Measurements from ENCODE around the gene TTC17.
"Not testable (repeated sequence)": the region's sequence is repeated elsewhere in the genome, so short reads cannot be mapped to it uniquely, and the experiment has no call there.

Gene TTC17

GRCh38 chr11:43459246-43459645 is 100.5 kb downstream of the TTC17 start:
- no peak for DNase-seq (ENCODE audit: low spot score)

DNA sequence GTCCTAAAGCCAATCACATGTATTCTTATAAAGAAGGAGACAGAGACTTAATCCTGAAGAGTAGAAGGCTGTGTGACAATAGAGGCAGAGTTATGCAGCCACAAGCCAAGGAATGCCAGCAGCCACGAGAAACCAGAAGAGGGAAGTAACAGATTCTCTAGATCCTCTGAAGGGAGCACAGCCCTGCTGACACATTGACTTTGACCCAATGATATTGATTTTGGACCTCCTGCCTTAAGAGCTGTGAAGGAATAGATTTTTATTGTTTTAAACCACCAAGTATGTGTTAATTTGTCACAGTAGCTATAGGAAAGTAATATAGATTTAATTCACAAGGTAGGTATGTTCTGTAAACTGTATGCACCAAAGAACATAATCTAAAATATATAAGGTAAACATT is 103.6 kb downstream of the TTC17 start:
- no peak for DNase-seq (ENCODE audit: low spot score)

DNA sequence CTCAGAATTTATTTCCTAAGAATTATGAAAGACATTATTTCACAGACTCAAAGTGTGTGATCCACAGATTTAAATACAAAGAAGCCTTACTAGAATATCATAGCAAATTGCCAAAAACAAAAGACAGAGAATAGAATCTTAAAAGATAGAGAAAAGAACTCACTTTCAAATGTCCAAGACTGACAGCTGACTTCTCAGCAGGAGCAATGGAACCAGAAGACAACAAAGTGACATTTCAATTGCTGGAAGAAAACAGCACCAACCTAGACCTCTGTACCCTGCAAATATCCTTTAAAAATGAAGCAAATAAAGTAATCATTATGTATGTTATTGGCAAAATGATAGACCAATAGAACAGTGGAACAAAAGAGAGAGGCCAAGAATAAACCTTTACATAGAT is 109.2 kb downstream of the TTC17 start:
- DNase-seq (ENCODE audit: low spot score): no peak

DNA sequence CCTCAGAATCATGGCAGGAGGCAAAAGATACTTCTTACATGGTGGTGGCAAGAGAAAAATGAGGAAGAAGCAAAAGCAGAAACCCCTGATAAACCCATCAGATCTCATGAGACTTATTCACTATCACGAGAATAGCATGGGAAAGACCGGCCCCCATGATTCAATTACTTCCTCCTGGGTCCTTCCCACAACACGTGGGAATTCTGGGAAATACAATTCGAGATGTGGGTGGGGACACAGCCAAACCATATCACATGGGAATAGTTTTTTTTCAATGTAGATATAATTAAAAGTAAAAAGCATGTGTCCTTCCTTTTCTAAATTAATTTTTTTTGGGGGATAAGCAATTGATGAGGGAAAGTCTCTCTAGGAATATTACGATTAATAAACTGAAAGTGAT is 118.8 kb downstream of the TTC17 start:
- DNase-seq (ENCODE audit: low spot score): not testable (repeated sequence)

DNA sequence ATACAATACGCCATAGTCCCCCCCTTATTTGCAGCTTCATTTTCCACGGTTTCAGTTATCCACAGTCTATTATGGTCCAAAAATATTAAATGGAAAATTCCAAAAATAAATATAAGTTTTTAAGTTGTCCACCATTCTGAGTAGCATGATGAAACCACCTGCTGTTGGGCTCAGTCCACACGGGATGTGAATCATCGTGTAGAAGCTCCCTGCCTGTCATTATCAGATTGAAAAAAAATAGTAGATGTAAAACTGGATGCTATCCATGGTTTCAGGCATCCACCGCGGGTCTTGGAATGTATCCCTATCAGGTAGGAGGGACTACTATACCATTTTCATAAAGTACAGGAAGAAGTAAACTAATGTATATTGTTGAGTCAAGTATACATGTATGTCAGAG is 127.4 kb downstream of the TTC17 start:
- DNase-seq (ENCODE audit: low spot score): no peak

- DNase-seq (ENCODE audit: low spot score): no peak
These were observed 131.2 kb downstream of the TTC17 start for GRCh38 chr11:43489869-43490465.

GRCh38 chr11:43492701-43493100 is 134.0 kb downstream of the TTC17 start:
- DNase-seq (ENCODE audit: low spot score): no peak

- no peak for DNase-seq (ENCODE audit: low spot score)
These were observed 134.7 kb downstream of the TTC17 start for GRCh38 chr11:43493431-43493830.

DNA sequence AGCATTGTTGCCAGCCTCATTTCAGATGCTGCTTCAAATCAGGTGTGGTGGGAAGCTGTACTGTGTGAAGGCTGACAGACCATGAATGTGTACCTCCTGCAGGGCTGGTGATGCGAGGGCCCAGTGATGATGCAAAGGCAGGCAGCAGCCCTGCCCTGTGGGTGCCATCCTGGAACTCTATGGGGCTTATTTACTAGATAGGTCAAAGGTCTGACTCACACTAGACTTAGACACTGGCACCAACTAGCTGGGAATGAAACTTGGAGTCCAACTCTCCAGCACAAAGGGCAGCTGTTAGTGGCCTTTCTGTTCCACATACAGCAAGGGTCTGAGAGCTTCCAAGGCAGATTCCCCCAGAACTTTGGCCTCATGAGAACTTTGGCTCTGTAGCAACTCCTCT is 138.4 kb downstream of the TTC17 start:
- no peak for DNase-seq (ENCODE audit: low spot score)

- DNase-seq (ENCODE audit: low spot score): no peak
These were observed 139.8 kb downstream of the TTC17 start for GRCh38 chr11:43498561-43498960.

- no peak for DNase-seq (ENCODE audit: low spot score)
These were observed 144.7 kb downstream of the TTC17 start for GRCh38 chr11:43503417-43503816.

GRCh38 chr11:43504316-43504950 is 145.7 kb downstream of the TTC17 start:
- DNase-seq (ENCODE audit: low spot score): no peak

DNA sequence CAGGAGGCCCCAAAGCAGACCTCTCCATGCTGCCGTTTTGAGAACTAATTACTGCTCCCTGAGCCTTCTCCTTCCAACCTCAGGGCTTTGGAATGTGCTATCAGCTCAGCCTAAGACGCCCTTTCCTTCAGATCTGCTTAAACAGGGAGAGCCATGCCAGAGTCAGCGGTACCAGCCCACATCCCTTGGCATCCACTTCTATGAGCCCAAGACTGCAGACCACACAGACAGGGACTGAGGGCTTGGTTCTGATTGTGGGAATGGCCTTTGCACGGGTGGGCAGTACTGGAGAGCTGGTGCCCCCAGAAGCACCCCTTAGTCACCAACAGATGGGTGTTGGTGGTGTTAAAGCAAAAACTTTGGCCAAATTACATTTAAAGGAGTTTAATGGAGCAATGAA is 146.5 kb downstream of the TTC17 start:
- no peak for DNase-seq (ENCODE audit: low spot score)

DNA sequence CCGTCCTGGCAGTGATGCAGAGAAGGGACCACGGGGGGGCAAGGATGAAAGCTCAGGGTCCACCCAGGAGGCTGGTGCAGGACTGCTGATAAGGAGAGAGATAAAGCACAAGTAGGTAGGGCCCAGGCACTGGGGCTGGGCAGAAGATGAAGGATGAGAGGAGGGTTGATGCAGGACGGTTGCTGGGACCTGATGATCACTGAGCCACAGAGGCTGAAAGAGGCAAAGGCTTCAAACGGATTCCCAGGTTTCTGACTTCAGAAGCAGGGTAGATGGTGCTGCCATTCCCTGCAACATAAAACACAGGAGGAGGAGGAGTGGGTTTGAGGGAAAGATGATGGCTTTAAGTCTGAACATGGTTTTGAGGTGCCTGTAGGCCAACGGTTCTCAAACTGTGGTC is 148.5 kb downstream of the TTC17 start:
- no peak for DNase-seq (ENCODE audit: low spot score)

- DNase-seq (ENCODE audit: low spot score): no peak
These were observed 149.8 kb downstream of the TTC17 start for GRCh38 chr11:43508511-43508918.

GRCh38 chr11:43511959-43512358 is 153.2 kb downstream of the TTC17 start:
- no peak for DNase-seq (ENCODE audit: low spot score)

GRCh38 chr11:43515090-43515489 is 156.4 kb downstream of the TTC17 start:
- no peak for DNase-seq (ENCODE audit: low spot score)

DNA sequence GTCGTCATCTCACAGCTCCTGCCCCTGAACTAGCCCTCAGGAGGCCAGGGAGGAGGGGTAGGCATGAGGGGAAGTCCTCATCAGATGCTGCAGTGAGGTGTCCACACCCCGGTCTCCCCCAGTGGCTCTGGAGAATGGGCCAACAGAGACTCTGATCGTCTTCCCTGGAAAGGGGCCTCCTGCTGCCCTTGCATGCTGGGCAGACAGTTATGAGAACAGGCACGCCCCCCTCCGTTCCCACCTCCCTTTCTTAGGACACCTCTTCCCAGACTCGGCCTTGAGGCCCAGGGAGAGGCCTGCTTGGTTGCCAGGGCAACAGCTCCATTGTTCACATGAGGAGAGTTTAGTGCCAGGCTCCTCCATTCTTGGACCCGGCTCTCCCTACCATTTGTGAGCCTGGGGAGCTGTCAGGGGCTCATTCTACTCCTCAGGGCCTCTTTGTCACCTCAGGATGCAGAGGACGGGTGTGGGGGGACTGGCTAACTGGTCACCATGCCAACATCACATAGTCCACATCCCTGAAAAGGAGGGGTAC is 157.7 kb downstream of the TTC17 start:
- no peak for DNase-seq (ENCODE audit: low spot score)

- DNase-seq (ENCODE audit: low spot score): no peak
These were observed 158.8 kb downstream of the TTC17 start for GRCh38 chr11:43517518-43517917.

DNA sequence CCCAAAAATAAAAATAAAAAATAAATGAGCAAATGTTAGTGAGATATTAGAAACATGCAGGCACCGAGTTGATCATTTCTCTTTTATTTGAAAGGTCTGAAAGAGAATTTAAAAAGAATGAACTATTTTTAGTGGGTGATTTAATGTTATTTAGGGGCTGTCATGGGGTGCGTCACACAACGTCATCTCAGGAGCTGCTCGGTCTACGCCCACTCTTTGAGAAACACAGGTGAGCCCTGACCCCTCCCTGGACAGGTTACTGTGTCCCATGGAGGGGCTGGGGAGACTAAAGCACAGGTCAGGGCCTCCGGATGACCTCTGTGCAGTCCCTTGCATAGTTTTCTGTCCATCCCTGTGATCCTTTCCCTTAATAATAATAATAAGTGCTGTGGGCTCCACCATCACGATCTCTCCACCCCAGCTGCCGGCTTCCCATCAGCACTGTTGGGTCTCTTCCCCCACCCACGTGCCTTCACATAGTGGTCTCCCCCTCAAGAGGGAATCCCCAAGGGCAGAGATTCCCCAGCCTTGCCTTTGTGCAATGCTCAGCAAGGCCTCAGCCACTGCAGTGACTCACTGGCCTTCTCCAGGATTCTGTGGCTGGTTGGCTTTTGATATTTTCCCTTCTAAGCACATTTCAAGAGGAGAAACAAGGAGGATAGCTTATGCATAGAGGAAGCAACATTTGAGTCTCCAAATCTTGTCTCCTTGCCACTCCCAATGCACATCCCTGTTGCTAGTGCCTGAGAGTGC is 159.9 kb downstream of the TTC17 start:
- no peak for DNase-seq (ENCODE audit: low spot score)

GRCh38 chr11:43521471-43521870 is 162.8 kb downstream of the TTC17 start:
- DNase-seq (ENCODE audit: low spot score): no peak

DNA sequence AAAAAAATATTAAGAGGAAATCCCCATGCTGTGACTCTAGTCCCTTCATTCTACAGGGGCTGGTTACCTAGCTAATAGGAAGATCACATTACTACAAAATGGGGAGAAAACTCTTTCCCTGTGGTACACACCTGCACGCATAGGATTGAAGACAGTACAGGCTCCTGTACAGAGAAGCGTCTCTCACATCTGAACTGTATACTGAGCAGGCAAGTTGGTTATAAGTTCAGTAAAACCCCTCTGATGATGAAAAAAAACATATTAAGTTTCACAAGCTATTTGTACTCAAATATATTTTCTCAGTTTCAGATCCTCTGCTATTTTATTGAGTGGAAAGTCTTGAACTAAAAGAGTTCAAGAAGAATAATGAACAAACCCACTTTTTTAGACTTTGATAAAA is 164.9 kb downstream of the TTC17 start:
- no peak for DNase-seq (ENCODE audit: low spot score)

DNA sequence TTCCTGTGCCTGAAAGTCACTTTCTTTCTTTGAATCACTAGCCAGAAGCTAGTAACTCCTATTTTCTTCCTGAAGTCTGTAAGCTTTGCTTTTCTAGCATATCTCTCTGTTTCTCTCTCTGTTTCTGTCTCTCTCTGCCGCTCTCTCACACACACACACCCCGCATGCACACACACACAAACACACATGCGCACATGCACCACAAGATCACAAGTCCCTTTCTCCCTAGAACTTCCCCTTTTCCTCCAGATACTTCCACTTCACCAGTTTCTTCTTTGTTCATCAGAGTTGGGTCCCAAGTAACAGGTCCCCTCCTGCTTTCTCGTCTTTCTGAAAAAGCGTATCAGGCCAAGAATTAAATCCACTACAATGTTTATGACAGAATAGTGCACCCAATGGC is 173.3 kb downstream of the TTC17 start:
- no peak for DNase-seq (ENCODE audit: low spot score)
